HG02981 (cell line): Measurements from ENCODE around the gene EFCAB7.

Source experiments
- ATAC-seq: cut with Tn5 transposase; IDR thresholded peaks from one replicate; pipeline ENCODE4 v1.9.1; 2021; ENCODE audit warnings: mild to moderate bottlenecking, moderate library complexity; ENCODE audit not compliant: unreplicated experiment

Gene EFCAB7

GRCh38 chr1:63601912-63602311 is 78.6 kb downstream of the EFCAB7 start:
- ATAC-seq: no peak

- no peak for ATAC-seq
Measured at GRCh38 chr1:63602629-63603028, 79.3 kb downstream of the EFCAB7 start.

- ATAC-seq: no peak
Measured at GRCh38 chr1:63603810-63604209, 80.5 kb downstream of the EFCAB7 start.

- no peak for ATAC-seq
Measured at GRCh38 chr1:63607322-63607721, 84.0 kb downstream of the EFCAB7 start.

GRCh38 chr1:63611231-63611630 is 87.9 kb downstream of the EFCAB7 start:
- no peak for ATAC-seq

- ATAC-seq: no peak
Measured at GRCh38 chr1:63612564-63612963, 89.2 kb downstream of the EFCAB7 start.

- ATAC-seq: no peak
Measured at GRCh38 chr1:63612971-63613370, 89.6 kb downstream of the EFCAB7 start.

- ATAC-seq: peak; percentile 54
Measured at GRCh38 chr1:63615768-63616420, 92.6 kb downstream of the EFCAB7 start.

- ATAC-seq: no peak
Measured at GRCh38 chr1:63617450-63617849, 94.1 kb downstream of the EFCAB7 start.

- ATAC-seq: no peak
Measured at GRCh38 chr1:63618011-63618410, 94.7 kb downstream of the EFCAB7 start.

- ATAC-seq: no peak
Measured at GRCh38 chr1:63619558-63619957, 96.2 kb downstream of the EFCAB7 start.

- ATAC-seq: no peak
Measured at GRCh38 chr1:63620671-63621070, 97.3 kb downstream of the EFCAB7 start.

GRCh38 chr1:63621075-63621474 is 97.8 kb downstream of the EFCAB7 start:
- ATAC-seq: no peak

- ATAC-seq: no peak
Measured at GRCh38 chr1:63621698-63622097, 98.4 kb downstream of the EFCAB7 start.
